Activated CD4-positive, alpha-beta memory T cell treated with anti-CD3 and anti-CD28 coated beads, Interleukin-2, amount 10 ng/mL, durations not matched to agents 7 days and 5 days (primary cell): ENCODE measurements around the gene PHLDA2. TPM values are rescaled to one million over a fixed set of nuclear protein-coding genes. Genes with fewer than 3 reads are reported as not detected.
A peak's percentile ranks its signal among the peaks of the same experiment; 100 is the strongest.

Source experiments
- CTCF ChIA-PET: fragments of 350-600 bp; sonication (Branson Sonifier 250); formaldehyde crosslinking; loops from one replicate; lab custom pipeline; 2021; ENCODE audit warnings: antibody characterized with exemption, inconsistent platforms; lab: Charles Lee
- POLR2A ChIA-PET: fragments of 350-600 bp; sonication (Branson Sonifier 250); formaldehyde crosslinking; loops from one replicate; lab custom pipeline; 2021; ENCODE audit warnings: antibody characterized with exemption; lab: Charles Lee
- DNase-seq: peaks from one replicate; pipeline ENCODE4 v3.0.0-alpha.2; 2020
- H3K27ac Mint-ChIP-seq: one replicate; pipeline ENCODE4 v1.8.0; 2021; ENCODE audit warnings: mild to moderate bottlenecking, mixed read lengths
- H3K27me3 Mint-ChIP-seq: one replicate; pipeline ENCODE4 v1.8.0; 2021; ENCODE audit warnings: mixed read lengths
- H3K36me3 Mint-ChIP-seq: one replicate; pipeline ENCODE4 v1.8.0; 2021; ENCODE audit warnings: low read depth, mixed read lengths
- H3K4me1 Mint-ChIP-seq: one replicate; pipeline ENCODE4 v1.8.0; 2021; ENCODE audit warnings: mixed read lengths
- H3K4me3 Mint-ChIP-seq: one replicate; pipeline ENCODE4 v1.8.0; 2021; ENCODE audit warnings: mild to moderate bottlenecking, mixed read lengths
- H3K9me3 Mint-ChIP-seq: one replicate; pipeline ENCODE4 v1.8.0; 2021; ENCODE audit warnings: mixed read lengths
- total RNA-seq, 2 experiments: library from RNA; stranded (reverse); gene quantifications; one replicate each; pipeline ENCODE4 v1.2.3, GENCODE V29; 2021

The PHLDA2 gene
- total RNA-seq, 2 experiments from 2014 or later: 3.7 to 5.0 TPM

GRCh38 chr11:2892967-2893528, 36.2 kb downstream of the PHLDA2 start:
- H3K4me1 Mint-ChIP-seq: peaks cover 28% of the 10 kb centered on the region
- DNase-seq: peak; percentile 75
- peak overlapping the region; percentile 80 for H3K27ac Mint-ChIP-seq
- CTCF ChIA-PET: interaction anchor here (0.6 to 10.9 kb wide), 33 partner anchors 8 to 816 kb away, joined by 3 to 216 read pairs (median 4); partner anchors contain the start of genes C11orf21, PHLDA2, TSPAN32 and TSSC4
- H3K9me3 Mint-ChIP-seq: no peaks in the 10 kb centered on the region
- peak overlapping the region; percentile 79 for H3K4me3 Mint-ChIP-seq
- no peaks in the 10 kb centered on the region for H3K27me3 Mint-ChIP-seq
- POLR2A ChIA-PET: interaction anchor here (0.8 to 2.4 kb wide), 12 partner anchors 10 to 493 kb away, joined by 3 to 24 read pairs (median 4); partner anchors contain the start of genes KCNQ1OT1, PHLDA2 and TSSC4
- H3K36me3 Mint-ChIP-seq: no peaks in the 10 kb centered on the region

GRCh38 chr11:2892215-2892966, 36.8 kb downstream of the PHLDA2 start:
- DNase-seq: peak; percentile 76
- ChIA-PET POLR2A (interaction anchor here (0.8 to 2.4 kb wide), 15 partner anchors 11 to 492 kb away, joined by 3 to 24 read pairs (median 3); partner anchors contain the start of genes CARS1, KCNQ1OT1, PHLDA2 and TSSC4), CTCF (interaction anchor here (0.6 to 10.9 kb wide), 35 partner anchors 9 to 815 kb away, joined by 3 to 216 read pairs (median 4); partner anchors contain the start of genes C11orf21, PHLDA2, TSPAN32 and TSSC4)
- no peaks in the 10 kb centered on the region for H3K36me3 Mint-ChIP-seq
- peak overlapping the region; percentile 80 for H3K27ac Mint-ChIP-seq
- peaks cover 3% of the 10 kb centered on the region for H3K27me3 Mint-ChIP-seq
- H3K9me3 Mint-ChIP-seq: no peaks in the 10 kb centered on the region
- peaks cover 23% of the 10 kb centered on the region for H3K4me1 Mint-ChIP-seq
- peak overlapping the region; percentile 79 for H3K4me3 Mint-ChIP-seq

- Mint-ChIP-seq H3K4me3 (peak overlapping the region; percentile 79), H3K4me1 (peaks cover 26% of the 10 kb centered on the region), H3K27ac (peak overlapping the region; percentile 80), H3K9me3 (no peaks in the 10 kb centered on the region), H3K36me3 (no peaks in the 10 kb centered on the region), H3K27me3 (peaks cover 11% of the 10 kb centered on the region)
- no peak for DNase-seq
- ChIA-PET POLR2A (interaction anchor here (0.7 to 2.4 kb wide), 14 partner anchors 10 to 491 kb away, joined by 3 to 24 read pairs (median 3); partner anchors contain the start of genes CARS1, KCNQ1OT1, PHLDA2 and TSSC4), CTCF (interaction anchor here (0.5 to 10.9 kb wide), 16 partner anchors 8 to 613 kb away, joined by 3 to 216 read pairs (median 6); partner anchors contain the start of genes C11orf21, PHLDA2 and TSPAN32)
Observed at GRCh38 chr11:2891326-2892214, 37.6 kb downstream of the PHLDA2 start.

DNA sequence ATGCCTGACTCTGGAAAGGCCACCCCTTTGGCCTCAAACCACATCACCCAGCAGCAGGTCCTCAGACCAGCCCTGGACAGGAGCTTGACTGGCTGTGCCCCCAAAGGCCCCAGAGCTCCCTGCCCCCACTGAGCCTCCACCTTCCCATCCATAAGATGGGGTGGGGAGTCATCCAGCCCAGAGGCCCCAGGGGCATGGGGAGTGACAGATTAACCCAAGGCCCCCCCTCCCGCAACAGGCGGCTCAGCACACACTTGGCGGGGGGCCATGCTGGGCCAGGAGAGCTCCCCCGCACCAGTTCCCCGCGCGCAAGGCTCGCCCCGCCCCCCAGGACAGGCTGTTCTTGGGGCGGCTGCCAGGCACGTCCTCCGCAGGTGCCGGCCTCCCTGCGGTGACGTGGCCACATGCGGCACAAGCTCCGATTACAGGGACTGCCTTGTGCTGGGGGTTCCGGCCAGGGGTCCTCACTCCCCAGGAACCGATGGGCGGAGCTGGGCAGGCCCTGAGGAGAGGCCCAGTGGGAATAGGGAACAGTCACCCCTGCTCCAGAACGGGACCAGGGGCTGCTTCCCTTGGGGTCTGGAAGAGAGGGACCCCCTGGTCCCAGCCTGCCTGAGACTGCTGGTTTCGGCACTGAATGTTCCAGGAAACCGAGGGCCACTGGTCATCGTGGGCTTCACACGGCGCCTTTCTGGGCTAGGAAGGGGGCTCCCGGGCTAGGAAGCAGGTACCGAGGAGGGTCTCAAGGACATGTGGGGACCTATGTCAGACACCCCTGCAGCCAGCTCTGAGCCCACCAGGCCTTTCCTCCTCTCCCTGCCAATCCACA, 38.5 kb downstream of the PHLDA2 start:
- POLR2A ChIA-PET: interaction anchor here (0.7 to 1.2 kb wide), 3 partner anchors 8 to 463 kb away, joined by 3 to 5 read pairs (median 3); a partner anchor contains a TSS
- CTCF ChIA-PET: interaction anchor here (0.5 to 10.9 kb wide), 5 partner anchors 7 to 612 kb away, joined by 3 to 216 read pairs (median 13); partner anchors contain the start of gene PHLDA2
- Mint-ChIP-seq H3K4me3 (no peak overlapping the region), H3K36me3 (no peaks in the 10 kb centered on the region), H3K9me3 (no peaks in the 10 kb centered on the region), H3K4me1 (peaks cover 27% of the 10 kb centered on the region), H3K27ac (no peak overlapping the region), H3K27me3 (peaks cover 12% of the 10 kb centered on the region)
- DNase-seq: no peak

DNA sequence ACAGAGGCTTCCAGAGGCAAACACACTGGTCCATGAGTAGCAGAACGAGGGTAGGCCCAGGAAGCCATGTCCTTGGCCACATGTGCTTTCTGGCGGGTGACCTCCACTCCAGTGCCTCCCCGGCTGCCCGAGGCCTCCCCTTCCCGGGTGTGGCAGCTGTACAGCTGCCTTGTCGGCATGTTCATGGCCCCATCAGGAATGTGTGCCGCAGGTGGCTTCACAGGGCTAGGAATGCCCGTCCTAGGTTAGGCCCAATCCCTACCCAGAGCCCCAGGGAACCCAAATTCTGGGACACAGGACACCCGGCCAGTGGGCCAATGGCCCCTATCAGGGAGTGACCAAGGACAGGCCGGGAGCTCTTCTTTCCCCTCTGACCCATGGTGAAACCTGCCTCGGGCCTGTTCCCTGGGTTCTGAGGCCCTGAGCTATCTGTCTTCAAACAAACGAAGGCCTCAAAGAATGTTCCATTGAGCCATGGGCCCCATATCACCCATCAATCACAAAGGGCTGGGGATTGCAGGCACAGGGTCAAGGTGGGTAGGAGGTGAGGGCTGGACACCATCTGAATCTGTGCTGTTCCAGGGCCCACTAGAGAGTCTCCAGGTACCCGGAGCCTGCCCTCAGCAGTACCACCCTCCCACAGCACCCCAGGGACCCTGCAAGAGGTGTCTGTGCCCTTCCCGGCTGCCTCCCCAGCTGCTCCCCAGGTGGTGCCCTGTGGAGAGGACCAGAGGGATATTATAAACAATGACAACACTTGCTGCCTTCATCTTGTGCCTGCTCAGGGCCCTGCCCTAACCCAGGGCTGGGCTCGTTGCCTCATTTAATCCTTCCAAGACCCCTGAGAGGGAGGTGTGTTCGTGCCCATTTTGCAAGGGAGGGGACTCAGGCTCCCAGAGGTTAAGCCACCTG, 39.6 kb downstream of the PHLDA2 start:
- peaks cover 29% of the 10 kb centered on the region for H3K4me1 Mint-ChIP-seq
- no peak for DNase-seq
- no peaks in the 10 kb centered on the region for H3K36me3 Mint-ChIP-seq
- H3K27me3 Mint-ChIP-seq: peaks cover 15% of the 10 kb centered on the region
- no peak overlapping the region for H3K27ac Mint-ChIP-seq
- no peak overlapping the region for H3K4me3 Mint-ChIP-seq
- ChIA-PET CTCF (interaction anchor here (0.9 to 10.9 kb wide), 4 partner anchors 9 to 356 kb away, joined by 3 to 216 read pairs (median 7); no protein-coding TSS in a partner anchor), POLR2A (interaction anchor here (1.2 kb wide), 1 partner anchor 9 kb away, joined by 5 read pairs; no protein-coding TSS in a partner anchor)
- H3K9me3 Mint-ChIP-seq: no peaks in the 10 kb centered on the region

GRCh38 chr11:2888266-2888968, 40.8 kb downstream of the PHLDA2 start:
- POLR2A ChIA-PET: interaction anchor here (0.7 to 1.7 kb wide), 4 partner anchors 8 to 356 kb away, joined by 3 to 10 read pairs (median 4); no protein-coding TSS in a partner anchor
- Mint-ChIP-seq H3K9me3 (no peaks in the 10 kb centered on the region), H3K36me3 (no peaks in the 10 kb centered on the region), H3K4me1 (peaks cover 29% of the 10 kb centered on the region), H3K27me3 (peaks cover 18% of the 10 kb centered on the region), H3K27ac (no peak overlapping the region), H3K4me3 (no peak overlapping the region)
- DNase-seq: peak; percentile 87
- CTCF ChIA-PET: interaction anchor here (0.5 to 10.9 kb wide), 11 partner anchors 10 to 461 kb away, joined by 3 to 216 read pairs (median 4); no protein-coding TSS in a partner anchor

- Mint-ChIP-seq H3K27ac (no peak overlapping the region), H3K4me3 (peak overlapping the region; percentile 37)
Observed at GRCh38 chr11:2887515-2888195, 41.6 kb downstream of the PHLDA2 start.

DNA sequence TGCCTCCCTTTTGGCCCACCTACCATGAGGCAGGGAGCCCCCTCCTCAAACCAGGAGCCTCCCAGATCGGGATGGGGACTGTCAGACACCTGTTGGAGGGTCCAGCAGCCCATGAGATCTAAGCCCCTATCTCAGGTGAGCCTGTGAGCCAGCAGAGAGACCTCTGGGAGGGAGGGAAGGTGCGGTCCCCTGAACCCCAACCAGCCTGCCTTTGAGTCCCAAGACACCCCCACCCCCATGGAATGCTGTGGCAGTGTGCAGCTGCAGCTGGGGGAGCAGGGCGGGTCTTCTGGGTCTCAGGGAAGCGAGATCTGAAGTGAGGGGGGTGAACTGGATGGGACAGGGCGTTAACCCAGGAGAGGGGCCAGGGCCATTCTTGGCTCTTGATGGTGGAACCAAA, 42.3 kb downstream of the PHLDA2 start:
- Mint-ChIP-seq H3K36me3 (no peaks in the 10 kb centered on the region), H3K27me3 (peaks cover 32% of the 10 kb centered on the region), H3K4me1 (peaks cover 20% of the 10 kb centered on the region), H3K27ac (no peak overlapping the region), H3K9me3 (no peaks in the 10 kb centered on the region), H3K4me3 (peak overlapping the region; percentile 58)
- POLR2A ChIA-PET: interaction anchor here (1.2 to 1.7 kb wide), 2 partner anchors 9 to 354 kb away, joined by 5 to 10 read pairs; no protein-coding TSS in a partner anchor
- CTCF ChIA-PET: interaction anchor here (0.9 to 10.9 kb wide), 5 partner anchors 12 to 582 kb away, joined by 3 to 216 read pairs (median 4); no protein-coding TSS in a partner anchor
- no peak for DNase-seq

More at GRCh38 chr11:2887515-2888195, 41.6 kb downstream of the PHLDA2 start:
- POLR2A ChIA-PET: interaction anchor here (0.7 to 1.7 kb wide), 4 partner anchors 9 to 355 kb away, joined by 3 to 10 read pairs (median 4); no protein-coding TSS in a partner anchor
- H3K4me1 Mint-ChIP-seq: peaks cover 26% of the 10 kb centered on the region
- H3K27me3 Mint-ChIP-seq: peaks cover 26% of the 10 kb centered on the region
- H3K9me3 Mint-ChIP-seq: no peaks in the 10 kb centered on the region
- CTCF ChIA-PET: interaction anchor here (0.5 to 10.9 kb wide), 13 partner anchors 11 to 583 kb away, joined by 3 to 216 read pairs (median 4); no protein-coding TSS in a partner anchor
- DNase-seq: no peak
- no peaks in the 10 kb centered on the region for H3K36me3 Mint-ChIP-seq

- Mint-ChIP-seq H3K27me3 (peaks cover 34% of the 10 kb centered on the region), H3K4me1 (peaks cover 14% of the 10 kb centered on the region), H3K4me3 (peak overlapping the region; percentile 58), H3K27ac (no peak overlapping the region), H3K36me3 (no peaks in the 10 kb centered on the region), H3K9me3 (no peaks in the 10 kb centered on the region)
- ChIA-PET CTCF (interaction anchor here (10.9 kb wide), 1 partner anchor 353 kb away, joined by 216 read pairs; no protein-coding TSS in a partner anchor), POLR2A (interaction anchor here (1.7 to 2.2 kb wide), 2 partner anchors 43 to 354 kb away, joined by 6 to 8 read pairs; partner anchors contain the start of gene PHLDA2)
- DNase-seq: no peak
Observed at GRCh38 chr11:2886191-2886894, 42.9 kb downstream of the PHLDA2 start.
